ENCODE data around the gene ZFP30. TPM values are rescaled to one million over a fixed set of nuclear protein-coding genes. Genes with fewer than 3 reads are reported as not detected.
A peak's percentile ranks its signal among the peaks of the same experiment; 100 is the strongest.

ZFP30 gene
- total and polyA plus RNA-seq, 2 of the 13 experiments (the other 11 are each of a cell fraction or from before 2014, with no cell fraction given): 3.4 to 19.2 TPM

DNA sequence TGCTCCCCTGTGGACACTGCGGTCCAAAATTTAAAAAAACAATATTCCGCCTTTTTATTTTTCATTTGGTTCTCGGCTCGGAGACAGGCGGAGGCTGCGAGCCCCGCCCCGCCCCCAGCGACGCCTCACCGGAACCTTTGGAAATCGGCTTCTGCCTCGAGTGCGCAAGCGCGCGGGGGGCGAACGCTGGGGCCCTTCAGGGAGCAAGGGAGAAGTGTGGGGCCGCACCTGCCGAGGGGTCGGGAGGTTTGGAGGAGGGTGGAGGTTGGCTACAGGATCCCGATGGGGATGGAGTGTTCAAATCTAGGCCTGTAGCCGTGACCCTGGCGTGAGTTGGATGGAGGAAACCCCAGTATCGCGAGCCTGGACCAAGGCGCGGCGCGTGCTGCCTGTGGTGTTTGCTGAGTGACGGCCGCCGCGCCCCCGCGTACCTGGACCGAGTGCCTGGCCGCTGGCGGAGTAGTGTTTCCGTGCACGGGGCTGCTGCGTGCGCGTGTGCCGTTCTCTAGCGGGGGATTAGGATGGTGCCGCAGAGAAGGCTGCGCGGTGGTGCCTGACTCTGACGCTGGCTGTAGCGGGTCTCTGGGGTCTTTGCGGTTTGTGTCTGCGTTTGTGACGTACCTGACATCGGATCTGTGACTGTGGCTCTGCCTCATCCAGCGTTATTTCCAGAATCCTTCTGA, 565 bp upstream of the ZFP30 start (continued):
- TF ChIP-seq, protein P1, sequence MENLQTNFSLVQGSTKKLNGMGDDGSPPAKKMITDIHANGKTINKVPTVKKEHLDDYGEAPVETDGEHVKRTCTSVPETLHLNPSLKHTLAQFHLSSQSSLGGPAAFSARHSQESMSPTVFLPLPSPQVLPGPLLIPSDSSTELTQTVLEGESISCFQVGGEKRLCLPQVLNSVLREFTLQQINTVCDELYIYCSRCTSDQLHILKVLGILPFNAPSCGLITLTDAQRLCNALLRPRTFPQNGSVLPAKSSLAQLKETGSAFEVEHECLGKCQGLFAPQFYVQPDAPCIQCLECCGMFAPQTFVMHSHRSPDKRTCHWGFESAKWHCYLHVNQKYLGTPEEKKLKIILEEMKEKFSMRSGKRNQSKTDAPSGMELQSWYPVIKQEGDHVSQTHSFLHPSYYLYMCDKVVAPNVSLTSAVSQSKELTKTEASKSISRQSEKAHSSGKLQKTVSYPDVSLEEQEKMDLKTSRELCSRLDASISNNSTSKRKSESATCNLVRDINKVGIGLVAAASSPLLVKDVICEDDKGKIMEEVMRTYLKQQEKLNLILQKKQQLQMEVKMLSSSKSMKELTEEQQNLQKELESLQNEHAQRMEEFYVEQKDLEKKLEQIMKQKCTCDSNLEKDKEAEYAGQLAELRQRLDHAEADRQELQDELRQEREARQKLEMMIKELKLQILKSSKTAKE (CRISPR knock-in tag; IDR thresholded peaks at IDR 0.05; ENCODE audit: borderline replicate concordance): peak; percentile 46; the same call in 1 of the 2 replicates
- TF ChIP-seq MEIS2 (CRISPR knock-in tag; IDR thresholded peaks at IDR 0.05) (0 out of 2 replicates have a peak, but pooled peaks have one; percentile 73), MZF1 (CRISPR knock-in tag; IDR thresholded peaks at IDR 0.05; ENCODE audit: borderline replicate concordance) (no peak; the same call in 1 of the 2 replicates), EHMT2 (IDR thresholded peaks at IDR 0.05; ENCODE audit: borderline replicate concordance, low read depth, low read length) (no peak), NFE2L2 (IDR thresholded peaks at IDR 0.05; ENCODE audit: low read length) (no peak), HES4 (CRISPR knock-in tag; IDR thresholded peaks at IDR 0.05; ENCODE audit: borderline replicate concordance) (peak; percentile 60; the same call in 1 of the 2 replicates), SNAI1 (CRISPR knock-in tag; IDR thresholded peaks at IDR 0.05; ENCODE audit: borderline replicate concordance) (0 out of 2 replicates have a peak, but pooled peaks have one; percentile 32), RERE (CRISPR knock-in tag; IDR thresholded peaks at IDR 0.05; ENCODE audit: low read depth) (0 out of 2 replicates have a peak, but pooled peaks have one; percentile 33), SP4 (CRISPR knock-in tag; IDR thresholded peaks at IDR 0.05) (no peak; the same call in 1 of the 2 replicates), ZUFSP (CRISPR knock-in tag; IDR thresholded peaks at IDR 0.05; ENCODE audit: borderline replicate concordance) (no peak), ZNF138 (CRISPR knock-in tag; IDR thresholded peaks at IDR 0.05; ENCODE audit: low read depth) (peak; percentile 65; the same call in 1 of the 2 replicates), SAP130 (CRISPR knock-in tag; IDR thresholded peaks at IDR 0.05; ENCODE audit: low read depth) (peak; percentile 89), SRSF9 (IDR thresholded peaks at IDR 0.05; ENCODE audit: borderline replicate concordance, insufficient read depth, low read depth, low read length, poor library complexity, severe bottlenecking) (no peak), ZMYM4 (CRISPR knock-in tag; IDR thresholded peaks at IDR 0.05) (peak; percentile 94), ZNF761 (CRISPR knock-in tag; conservative IDR thresholded peaks at IDR 0.05) (no peak), KLF6 (CRISPR knock-in tag; IDR thresholded peaks at IDR 0.05) (0 out of 2 replicates have a peak, but pooled peaks have one; percentile 26), REXO4 (CRISPR knock-in tag; IDR thresholded peaks at IDR 0.05; ENCODE audit: borderline replicate concordance) (no peak), ZNF136 (CRISPR knock-in tag; IDR thresholded peaks at IDR 0.05; ENCODE audit: low read depth) (no peak), ZBTB38 (CRISPR knock-in tag; IDR thresholded peaks at IDR 0.05) (0 out of 2 replicates have a peak, but pooled peaks have one; percentile 17), ZNF724P (CRISPR knock-in tag; IDR thresholded peaks at IDR 0.05; ENCODE audit: borderline replicate concordance) (no peak)
